ENCODE measurements around the gene ZBTB7B. TPM values are rescaled to one million over a fixed set of nuclear protein-coding genes. Genes with fewer than 3 reads are reported as not detected.

Gene ZBTB7B
- total RNA-seq, 4 donors from 2014 or later = 101 to 220 (median 113) TPM

DNA sequence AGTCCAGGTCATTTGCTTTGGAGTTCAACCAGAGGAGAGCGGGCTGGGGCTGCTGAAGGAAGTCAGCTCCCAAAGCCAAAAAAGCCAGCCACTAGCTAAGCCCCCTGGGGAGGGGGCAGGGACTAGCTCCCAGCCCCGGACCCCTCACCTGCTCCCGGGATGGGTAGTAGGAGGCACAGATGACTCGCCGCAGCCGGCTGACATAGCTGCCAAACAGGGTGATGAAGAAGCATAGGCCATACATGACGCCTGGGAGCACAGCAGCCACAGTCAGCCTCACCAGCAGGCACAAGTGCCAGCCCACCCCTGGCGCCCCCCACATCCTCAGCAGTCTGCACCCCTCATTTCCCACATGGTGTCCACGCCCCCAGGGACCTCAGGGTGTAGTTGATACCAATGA lies 23.6 kb downstream of the ZBTB7B start:
- TF ChIP-seq, protein P1, sequence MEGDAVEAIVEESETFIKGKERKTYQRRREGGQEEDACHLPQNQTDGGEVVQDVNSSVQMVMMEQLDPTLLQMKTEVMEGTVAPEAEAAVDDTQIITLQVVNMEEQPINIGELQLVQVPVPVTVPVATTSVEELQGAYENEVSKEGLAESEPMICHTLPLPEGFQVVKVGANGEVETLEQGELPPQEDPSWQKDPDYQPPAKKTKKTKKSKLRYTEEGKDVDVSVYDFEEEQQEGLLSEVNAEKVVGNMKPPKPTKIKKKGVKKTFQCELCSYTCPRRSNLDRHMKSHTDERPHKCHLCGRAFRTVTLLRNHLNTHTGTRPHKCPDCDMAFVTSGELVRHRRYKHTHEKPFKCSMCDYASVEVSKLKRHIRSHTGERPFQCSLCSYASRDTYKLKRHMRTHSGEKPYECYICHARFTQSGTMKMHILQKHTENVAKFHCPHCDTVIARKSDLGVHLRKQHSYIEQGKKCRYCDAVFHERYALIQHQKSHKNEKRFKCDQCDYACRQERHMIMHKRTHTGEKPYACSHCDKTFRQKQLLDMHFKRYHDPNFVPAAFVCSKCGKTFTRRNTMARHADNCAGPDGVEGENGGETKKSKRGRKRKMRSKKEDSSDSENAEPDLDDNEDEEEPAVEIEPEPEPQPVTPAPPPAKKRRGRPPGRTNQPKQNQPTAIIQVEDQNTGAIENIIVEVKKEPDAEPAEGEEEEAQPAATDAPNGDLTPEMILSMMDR (IDR thresholded peaks at IDR 0.05) = no peak
- TF ChIP-seq POLR2A (IDR thresholded peaks at IDR 0.05) = no peak
- no peaks in the 10 kb centered on the region for H3K9me3 ChIP-seq
- H3K36me3 ChIP-seq = no peaks in the 10 kb centered on the region
- H3K27ac ChIP-seq = peak overlapping the region in 1 of 4 donors; percentile 11
- WGBS, 2 donors = 33% methylated on average over 2 to 4 of the region's 9 CpGs
- no peak overlapping the region for H3K4me3 ChIP-seq
- no peaks in the 10 kb centered on the region for H3K27me3 ChIP-seq
- intact Hi-C loops (cut with DNase I) = no loop called here
- DNase-seq = no peak
- peaks cover 0 to 40% (median 11%) of the 10 kb centered on the region in 3 donors for H3K4me1 ChIP-seq

DNA sequence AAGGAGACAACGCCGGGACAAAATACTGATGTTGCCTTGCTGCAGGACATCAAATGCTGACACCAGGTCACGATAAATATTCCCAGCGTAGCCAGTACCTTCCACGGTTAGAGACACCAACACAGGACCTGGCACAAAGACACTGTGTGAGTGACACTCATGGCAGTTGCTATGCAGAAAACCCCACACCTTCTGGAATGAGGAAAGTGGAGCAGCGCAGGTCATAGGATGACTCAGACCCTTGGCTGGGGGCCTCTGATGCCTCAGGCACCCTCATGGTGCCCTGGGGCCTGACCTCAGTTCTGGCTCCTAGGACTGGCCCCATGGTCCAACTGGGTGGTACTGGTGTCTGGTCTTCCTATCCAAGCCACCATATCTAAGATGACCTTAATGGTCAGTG lies 24.0 kb downstream of the ZBTB7B start:
- DNase-seq = no peak
- H3K9me3 ChIP-seq = no peaks in the 10 kb centered on the region
- no peaks in the 10 kb centered on the region for H3K27me3 ChIP-seq
- no peak overlapping the region for H3K4me3 ChIP-seq
- no peaks in the 10 kb centered on the region for H3K36me3 ChIP-seq
- 35 to 71% methylated on average over 2 to 6 of the region's 6 CpGs for WGBS, 2 donors
- no peak for TF ChIP-seq POLR2A (IDR thresholded peaks at IDR 0.05)
- TF ChIP-seq, protein P1 (IDR thresholded peaks at IDR 0.05) = no peak
- H3K27ac ChIP-seq = peak overlapping the region in 1 of 4 donors; percentile 11
- intact Hi-C loops (cut with DNase I) = no loop called here
- H3K4me1 ChIP-seq = peaks cover 0 to 36% (median 11%) of the 10 kb centered on the region in 3 donors

DNA sequence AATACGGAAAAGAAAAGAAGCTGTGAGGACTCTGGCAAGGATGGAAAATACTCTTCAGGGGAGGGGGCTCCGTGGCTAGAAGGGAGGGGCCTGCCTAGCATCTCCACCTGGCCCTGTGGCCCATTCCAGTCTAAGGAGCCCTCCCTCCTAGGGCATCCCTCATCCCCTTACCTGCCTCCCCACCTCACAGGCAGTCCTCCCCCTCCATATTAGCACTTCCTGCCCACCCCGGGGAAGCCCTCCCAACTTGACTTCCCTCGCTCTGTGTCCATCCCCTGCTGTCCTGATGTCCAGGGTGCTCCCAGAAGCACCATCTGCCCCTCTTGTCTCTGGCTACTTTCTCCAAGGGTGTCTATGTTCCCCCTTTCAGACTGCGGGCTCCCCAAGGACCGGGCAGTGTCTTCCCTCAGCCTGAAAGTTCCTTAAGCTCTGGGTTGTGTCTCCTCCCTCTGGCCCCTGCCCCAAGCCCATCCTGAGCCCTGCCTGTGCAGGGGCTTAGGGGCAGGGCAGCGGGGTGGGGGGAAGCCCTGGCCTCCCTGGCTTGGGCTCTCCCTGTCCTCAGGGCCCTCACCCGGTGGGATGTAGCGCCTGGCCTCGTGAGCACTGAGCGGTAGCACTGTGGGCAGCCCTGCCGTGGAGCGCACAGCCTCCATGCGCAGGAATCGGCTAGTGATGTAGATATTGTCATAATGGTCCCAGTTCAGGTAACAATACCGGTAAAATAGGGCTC lies 27.1 kb downstream of the ZBTB7B start:
- 72 to 91% methylated on average over 6 to 9 of the region's 16 CpGs for WGBS, 2 donors
- no peak overlapping the region for H3K27ac ChIP-seq
- intact Hi-C loops (cut with DNase I) = no loop called here
- TF ChIP-seq POLR2A (IDR thresholded peaks at IDR 0.05) = no peak
- TF ChIP-seq, protein P1 (IDR thresholded peaks at IDR 0.05) = no peak
- no peaks in the 10 kb centered on the region for H3K27me3 ChIP-seq
- H3K36me3 ChIP-seq = no peaks in the 10 kb centered on the region
- no peak for DNase-seq
- no peak overlapping the region for H3K4me3 ChIP-seq
- H3K9me3 ChIP-seq = no peaks in the 10 kb centered on the region
- H3K4me1 ChIP-seq = peaks cover 6 to 31% (median 13%) of the 10 kb centered on the region in 3 donors

DNA sequence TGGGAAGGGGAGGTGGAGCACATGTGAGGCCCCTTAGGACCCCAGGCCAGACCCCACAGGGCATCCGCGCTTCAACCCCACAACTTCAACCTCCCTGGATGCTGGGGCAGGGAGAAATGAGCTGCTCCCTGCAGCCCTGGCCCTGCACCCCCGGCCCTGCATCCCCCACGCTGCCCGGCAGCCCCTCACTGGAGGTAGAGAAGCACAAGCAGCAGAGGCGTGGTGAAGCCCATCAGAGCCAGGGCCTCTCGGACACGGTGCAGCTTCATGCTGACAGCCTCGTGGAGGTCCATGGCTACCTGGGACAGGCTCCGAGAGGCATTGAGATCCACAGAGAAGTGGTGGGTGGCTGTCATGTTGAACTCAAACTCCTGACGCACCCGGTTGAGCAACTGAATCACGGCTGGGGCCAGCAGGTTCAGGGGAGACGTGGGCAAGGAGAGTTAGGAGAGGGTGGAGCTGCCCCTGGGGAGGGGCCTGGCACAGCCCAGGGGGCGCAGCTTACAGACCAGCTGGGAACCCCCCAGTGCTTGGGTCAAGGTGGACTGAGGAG lies 27.7 kb downstream of the ZBTB7B start:
- DNase-seq = no peak
- intact Hi-C loops (cut with DNase I) = no loop called here
- Histone ChIP-seq H3K4me1 (peaks cover 9 to 34% (median 13%) of the 10 kb centered on the region in 3 donors), H3K4me3 (no peak overlapping the region), H3K27me3 (no peaks in the 10 kb centered on the region), H3K9me3 (no peaks in the 10 kb centered on the region), H3K36me3 (no peaks in the 10 kb centered on the region), H3K27ac (no peak overlapping the region)
- WGBS, 2 donors = 50 to 82% methylated on average over 2 to 7 of the region's 15 CpGs
- no peak for TF ChIP-seq POLR2A (IDR thresholded peaks at IDR 0.05)
- TF ChIP-seq, protein P1 (IDR thresholded peaks at IDR 0.05) = no peak

DNA sequence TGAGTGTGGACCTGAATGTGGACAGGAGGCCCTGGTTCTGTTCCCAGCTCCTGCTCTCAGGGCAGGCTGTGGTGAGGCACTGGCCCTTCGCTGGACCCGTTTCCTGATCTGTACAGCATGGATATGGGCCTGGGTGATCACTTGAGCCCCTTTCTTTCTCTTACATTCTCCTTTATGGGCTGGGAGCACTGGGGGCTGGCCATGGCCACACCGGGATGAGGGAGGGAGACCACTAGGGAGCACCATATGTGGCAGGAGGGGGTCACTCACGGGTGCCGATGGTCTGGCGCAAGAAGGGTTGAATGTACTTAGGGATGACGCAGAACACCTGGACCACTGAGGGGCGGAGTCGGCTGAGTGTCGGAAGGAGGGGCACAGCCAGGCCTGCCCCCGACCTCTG lies 28.3 kb downstream of the ZBTB7B start:
- TF ChIP-seq, protein P1 (IDR thresholded peaks at IDR 0.05) = no peak
- no peak for TF ChIP-seq POLR2A (IDR thresholded peaks at IDR 0.05)
- Histone ChIP-seq H3K27me3 (no peaks in the 10 kb centered on the region), H3K9me3 (no peaks in the 10 kb centered on the region), H3K27ac (no peak overlapping the region), H3K36me3 (no peaks in the 10 kb centered on the region), H3K4me3 (no peak overlapping the region), H3K4me1 (peaks cover 9 to 31% (median 12%) of the 10 kb centered on the region in 3 donors)
- no peak for DNase-seq
- 72 to 86% methylated on average over 8 to 11 of the region's 11 CpGs for WGBS, 2 donors
- intact Hi-C loops (cut with DNase I) = no loop called here

Measured in esophagus squamous epithelium (tissue), 5 donors.